ENCODE results near the gene GNRHR.
"Not testable (repeated sequence)": the region's sequence is repeated elsewhere in the genome, so short reads cannot be mapped to it uniquely, and the experiment has no call there.

GNRHR gene

GRCh38 chr4:67754288-67754687, at the start of gene GNRHR:
GNRHR (minus strand) TSS chr4:67754388; CDS start chr4:67754335, 53 bp downstream.
- Histone ChIP-seq H3K36me3 (ENCODE audit: insufficient read depth, low read length) (no peaks in the 10 kb centered on the region), H3K9me3 (ENCODE audit: control insufficient read depth, insufficient read depth, low read length) (no peaks in the 10 kb centered on the region), H3K9ac (ENCODE audit: low read depth, low read length) (no peak within 1 kb of the TSS), H3K4me1 (ENCODE audit: insufficient read depth, low read length) (peaks cover 13% of the 10 kb centered on the region; the same call in 1 of the 2 replicates)

GRCh38 chr4:67796810-67797209, 42.6 kb upstream of the GNRHR start:
- no peak overlapping the region for H3K9ac ChIP-seq (ENCODE audit: low read depth, low read length)
- no peaks in the 10 kb centered on the region for H3K4me1 ChIP-seq (ENCODE audit: insufficient read depth, low read length)
- H3K36me3 ChIP-seq (ENCODE audit: insufficient read depth, low read length) = no peaks in the 10 kb centered on the region
- no peaks in the 10 kb centered on the region for H3K9me3 ChIP-seq (ENCODE audit: control insufficient read depth, insufficient read depth, low read length)

GRCh38 chr4:67790721-67791120, 36.5 kb upstream of the GNRHR start:
- no peaks in the 10 kb centered on the region for H3K4me1 ChIP-seq (ENCODE audit: insufficient read depth, low read length)
- H3K36me3 ChIP-seq (ENCODE audit: insufficient read depth, low read length) = no peaks in the 10 kb centered on the region
- H3K9me3 ChIP-seq (ENCODE audit: control insufficient read depth, insufficient read depth, low read length) = no peaks in the 10 kb centered on the region
- no peak overlapping the region for H3K9ac ChIP-seq (ENCODE audit: low read depth, low read length)

GRCh38 chr4:67787311-67787710, 33.1 kb upstream of the GNRHR start:
- no peaks in the 10 kb centered on the region for H3K9me3 ChIP-seq (ENCODE audit: control insufficient read depth, insufficient read depth, low read length)
- H3K36me3 ChIP-seq (ENCODE audit: insufficient read depth, low read length) = no peaks in the 10 kb centered on the region
- no peaks in the 10 kb centered on the region for H3K4me1 ChIP-seq (ENCODE audit: insufficient read depth, low read length)
- H3K9ac ChIP-seq (ENCODE audit: low read depth, low read length) = no peak overlapping the region

GRCh38 chr4:67785528-67785927, 31.3 kb upstream of the GNRHR start:
- Histone ChIP-seq H3K9ac (ENCODE audit: low read depth, low read length) (no peak overlapping the region), H3K36me3 (ENCODE audit: insufficient read depth, low read length) (no peaks in the 10 kb centered on the region), H3K9me3 (ENCODE audit: control insufficient read depth, insufficient read depth, low read length) (no peaks in the 10 kb centered on the region), H3K4me1 (ENCODE audit: insufficient read depth, low read length) (no peaks in the 10 kb centered on the region)

- Histone ChIP-seq H3K9me3 (ENCODE audit: control insufficient read depth, insufficient read depth, low read length) (no peaks in the 10 kb centered on the region), H3K4me1 (ENCODE audit: insufficient read depth, low read length) (no peaks in the 10 kb centered on the region), H3K36me3 (ENCODE audit: insufficient read depth, low read length) (no peaks in the 10 kb centered on the region), H3K9ac (ENCODE audit: low read depth, low read length) (no peak overlapping the region)
Observed at GRCh38 chr4:67779631-67780030, 25.4 kb upstream of the GNRHR start.

GRCh38 chr4:67776746-67777145, 22.6 kb upstream of the GNRHR start:
- Histone ChIP-seq H3K36me3 (ENCODE audit: insufficient read depth, low read length) (no peaks in the 10 kb centered on the region), H3K9ac (ENCODE audit: low read depth, low read length) (no peak overlapping the region), H3K4me1 (ENCODE audit: insufficient read depth, low read length) (no peaks in the 10 kb centered on the region), H3K9me3 (ENCODE audit: control insufficient read depth, insufficient read depth, low read length) (no peaks in the 10 kb centered on the region)

GRCh38 chr4:67770422-67770821, 16.2 kb upstream of the GNRHR start:
- H3K4me1 ChIP-seq (ENCODE audit: insufficient read depth, low read length) = no peaks in the 10 kb centered on the region
- no peaks in the 10 kb centered on the region for H3K9me3 ChIP-seq (ENCODE audit: control insufficient read depth, insufficient read depth, low read length)
- no peak overlapping the region for H3K9ac ChIP-seq (ENCODE audit: low read depth, low read length)
- no peaks in the 10 kb centered on the region for H3K36me3 ChIP-seq (ENCODE audit: insufficient read depth, low read length)

GRCh38 chr4:67765928-67766327, 11.7 kb upstream of the GNRHR start:
- no peak overlapping the region for H3K9ac ChIP-seq (ENCODE audit: low read depth, low read length)
- no peaks in the 10 kb centered on the region for H3K36me3 ChIP-seq (ENCODE audit: insufficient read depth, low read length)
- no peaks in the 10 kb centered on the region for H3K4me1 ChIP-seq (ENCODE audit: insufficient read depth, low read length)

GRCh38 chr4:67765401-67765800, 11.2 kb upstream of the GNRHR start:
- H3K36me3 ChIP-seq (ENCODE audit: insufficient read depth, low read length) = no peaks in the 10 kb centered on the region
- H3K4me1 ChIP-seq (ENCODE audit: insufficient read depth, low read length) = no peaks in the 10 kb centered on the region
- H3K9ac ChIP-seq (ENCODE audit: low read depth, low read length) = no peak overlapping the region
- no peaks in the 10 kb centered on the region for H3K9me3 ChIP-seq (ENCODE audit: control insufficient read depth, insufficient read depth, low read length)

More at GRCh38 chr4:67765928-67766327, 11.7 kb upstream of the GNRHR start:
- no peaks in the 10 kb centered on the region for H3K9me3 ChIP-seq (ENCODE audit: control insufficient read depth, insufficient read depth, low read length)

- H3K36me3 ChIP-seq (ENCODE audit: insufficient read depth, low read length) = no peaks in the 10 kb centered on the region
- H3K4me1 ChIP-seq (ENCODE audit: insufficient read depth, low read length) = no peaks in the 10 kb centered on the region
- H3K9me3 ChIP-seq (ENCODE audit: control insufficient read depth, insufficient read depth, low read length) = no peaks in the 10 kb centered on the region
- no peak overlapping the region for H3K9ac ChIP-seq (ENCODE audit: low read depth, low read length)
Observed at GRCh38 chr4:67764183-67764582, 10.0 kb upstream of the GNRHR start.

GRCh38 chr4:67762086-67762485, 7.9 kb upstream of the GNRHR start:
- H3K9me3 ChIP-seq (ENCODE audit: control insufficient read depth, insufficient read depth, low read length) = no peaks in the 10 kb centered on the region
- H3K36me3 ChIP-seq (ENCODE audit: insufficient read depth, low read length) = no peaks in the 10 kb centered on the region
- H3K4me1 ChIP-seq (ENCODE audit: insufficient read depth, low read length) = 0 out of 2 replicates have a peak, but pooled peaks cover 4% of the 10 kb centered on the region
- H3K9ac ChIP-seq (ENCODE audit: low read depth, low read length) = no peak overlapping the region

GRCh38 chr4:67756991-67757390, 2.8 kb upstream of the GNRHR start:
- not testable (repeated sequence) for H3K9me3 ChIP-seq (ENCODE audit: control insufficient read depth, insufficient read depth, low read length); H3K4me1 ChIP-seq (ENCODE audit: insufficient read depth, low read length); H3K9ac ChIP-seq (ENCODE audit: low read depth, low read length); H3K36me3 ChIP-seq (ENCODE audit: insufficient read depth, low read length)

- H3K9me3 ChIP-seq (ENCODE audit: control insufficient read depth, insufficient read depth, low read length) = no peaks in the 10 kb centered on the region
- no peak overlapping the region for H3K9ac ChIP-seq (ENCODE audit: low read depth, low read length)
Observed at GRCh38 chr4:67755974-67756373, 1.8 kb upstream of the GNRHR start.

GRCh38 chr4:67751260-67751659, 2.9 kb downstream of the GNRHR start:
- H3K9me3 ChIP-seq (ENCODE audit: control insufficient read depth, insufficient read depth, low read length) = no peaks in the 10 kb centered on the region
- no peaks in the 10 kb centered on the region for H3K36me3 ChIP-seq (ENCODE audit: insufficient read depth, low read length)

More at GRCh38 chr4:67755974-67756373, 1.8 kb upstream of the GNRHR start:
- no peaks in the 10 kb centered on the region for H3K36me3 ChIP-seq (ENCODE audit: insufficient read depth, low read length)
- H3K4me1 ChIP-seq (ENCODE audit: insufficient read depth, low read length) = peaks cover 9% of the 10 kb centered on the region; the same call in 1 of the 2 replicates

GRCh38 chr4:67750691-67751090, 3.5 kb downstream of the GNRHR start:
- Histone ChIP-seq H3K9ac (ENCODE audit: low read depth, low read length) (no peak overlapping the region), H3K9me3 (ENCODE audit: control insufficient read depth, insufficient read depth, low read length) (no peaks in the 10 kb centered on the region), H3K36me3 (ENCODE audit: insufficient read depth, low read length) (no peaks in the 10 kb centered on the region), H3K4me1 (ENCODE audit: insufficient read depth, low read length) (peaks cover 8% of the 10 kb centered on the region; the same call in 1 of the 2 replicates)

More at GRCh38 chr4:67751260-67751659, 2.9 kb downstream of the GNRHR start:
- Histone ChIP-seq H3K4me1 (ENCODE audit: insufficient read depth, low read length) (peaks cover 8% of the 10 kb centered on the region; the same call in 1 of the 2 replicates), H3K9ac (ENCODE audit: low read depth, low read length) (no peak overlapping the region)

All from ES-I3 (cell line).